Pancreas (tissue), 10 donors: ENCODE measurements around the gene CELF1. TPM values are rescaled to one million over a fixed set of nuclear protein-coding genes. Genes with fewer than 3 reads are reported as not detected.
A peak's percentile ranks its signal among the peaks of the same experiment; 100 is the strongest.

Source experiments
- ATAC-seq, 4 donors: fragments of 200-7000 bp; cut with Tn5 transposase; one replicate each; pipeline versions ENCODE4 v1.8.0 to v1.9.1; 2020; ENCODE audit warnings: mild to moderate bottlenecking in 4 of 4, moderate library complexity in 4 of 4
- DNase-seq, 6 donors: peaks; one replicate each; pipeline ENCODE4 v3.0.0-alpha.2; 2020
- FAIRE-seq: peaks from 2 replicates; lab custom pipeline; 2012; peaks lifted over from hg19 to GRCh38; lab: Jason Lieb, UNC
- H3K27ac ChIP-seq, 4 donors: fragments of 200-600 bp; sonication (generic); 1 replicate in 3 of 4; 2 replicates in 1 of 4; pipeline versions ENCODE4 v1.5.0 to v1.8.0; 2020
- H3K27me3 ChIP-seq, 4 donors: fragments of 200-600 bp; one replicate each; pipeline ENCODE4 v1.8.0; 2021
- H3K36me3 ChIP-seq, 3 donors: fragments of 200-600 bp; sonication (generic) in 1 of 3; one replicate each; pipeline versions ENCODE4 v1.5.0 to v1.8.0; 2020 to 2021
- H3K4me1 ChIP-seq, 3 donors: fragments of 200-600 bp; one replicate each; pipeline ENCODE4 v1.8.0; 2021
- H3K4me3 ChIP-seq, 4 donors: fragments of 200-600 bp; sonication (generic) in 2 of 4; one replicate each; pipeline versions ENCODE4 v1.5.0 to v1.8.0; 2020 to 2021
- H3K9me3 ChIP-seq, 4 donors: fragments of 200-600 bp; one replicate each; pipeline ENCODE4 v1.8.0; 2021
- WGBS, 2 donors: extraction: QIAGEN DNeasy Blood & Tissue Kit; methylation state at CpG; one replicate each; pipeline ENCODE4 v1.1.7; 2013; 5-methylcytosine and 5-hydroxymethylcytosine counted together
- intact Hi-C, 3 donors: fragments of 100-400 bp; cut with DNase I; formaldehyde crosslinking; loops; one replicate each; pipeline versions ENCODE4 v1.11.1 to v1.14.2; 2022
- polyA plus RNA-seq, 2 donors: library from polyadenylated mRNA; stranded (reverse); fragments of 200-250 nt; gene quantifications; one replicate each; pipeline ENCODE4 v1.2.3, GENCODE V29; 2013
- total RNA-seq, 6 donors: library from RNA; stranded (reverse); fragmentation: NEBNext Ultra II Directional in 4 of 6; extraction: Animal tissue kit (Norgen Biotek cat#: 25700) in 4 of 6; gene quantifications; one replicate each; pipeline versions ENCODE4 v1.2.1 to v1.2.4, GENCODE V29; 2021 to 2023
- TF ChIP-seq, protein P1 (sequence below), 4 donors: fragments of 200-600 bp; sonication (generic) in 3 of 4; IDR thresholded peaks; one replicate each; pipeline versions ENCODE4 v1.5.0 to v1.8.0; 2021; ENCODE audit warnings: antibody characterized with exemption in 4 of 4
- donor health status: healthy with polysubstance abuse.
- donor health status: DM: no; HTN: no; CAD: no; lungs with moderate emphysema.
- donor health status: DM: no; HTN: no; CAD: no.
- donor health status: control.
- donor health status: control.
- donor health status: Bipolar disorder and iron deficiency.
- donor health status: DM: yes; HTN: yes; CAD: no.
- donor health status: DM: no; HTN: no; CAD: no.
- donor health status: DM: no; HTN: no; CAD: no.
- donor health status: DM: yes; HTN: yes; CAD: no.

Gene CELF1
- total and polyA plus RNA-seq, 8 donors = 20.0 to 56.3 (median 35.9) TPM

DNA sequence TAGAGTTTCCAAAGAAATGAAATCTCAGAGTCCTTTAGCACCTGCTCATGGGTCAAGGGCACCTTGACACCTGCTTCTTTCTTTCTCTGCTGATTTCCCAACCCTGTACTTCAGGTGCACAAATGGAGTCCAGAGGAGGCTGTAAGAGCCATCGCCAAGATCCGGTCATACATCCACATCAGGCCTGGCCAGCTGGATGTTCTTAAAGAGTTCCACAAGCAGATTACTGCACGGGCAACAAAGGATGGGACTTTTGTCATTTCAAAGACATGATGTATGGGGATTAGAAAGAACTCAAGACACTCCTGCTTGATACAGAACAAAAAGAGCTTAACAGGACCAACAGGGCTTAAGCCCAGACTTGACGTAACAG is 18.4 kb upstream of the CELF1 start:
- ATAC-seq (no peak), FAIRE-seq (no peak), DNase-seq (no peak)
- TF ChIP-seq, protein P1, sequence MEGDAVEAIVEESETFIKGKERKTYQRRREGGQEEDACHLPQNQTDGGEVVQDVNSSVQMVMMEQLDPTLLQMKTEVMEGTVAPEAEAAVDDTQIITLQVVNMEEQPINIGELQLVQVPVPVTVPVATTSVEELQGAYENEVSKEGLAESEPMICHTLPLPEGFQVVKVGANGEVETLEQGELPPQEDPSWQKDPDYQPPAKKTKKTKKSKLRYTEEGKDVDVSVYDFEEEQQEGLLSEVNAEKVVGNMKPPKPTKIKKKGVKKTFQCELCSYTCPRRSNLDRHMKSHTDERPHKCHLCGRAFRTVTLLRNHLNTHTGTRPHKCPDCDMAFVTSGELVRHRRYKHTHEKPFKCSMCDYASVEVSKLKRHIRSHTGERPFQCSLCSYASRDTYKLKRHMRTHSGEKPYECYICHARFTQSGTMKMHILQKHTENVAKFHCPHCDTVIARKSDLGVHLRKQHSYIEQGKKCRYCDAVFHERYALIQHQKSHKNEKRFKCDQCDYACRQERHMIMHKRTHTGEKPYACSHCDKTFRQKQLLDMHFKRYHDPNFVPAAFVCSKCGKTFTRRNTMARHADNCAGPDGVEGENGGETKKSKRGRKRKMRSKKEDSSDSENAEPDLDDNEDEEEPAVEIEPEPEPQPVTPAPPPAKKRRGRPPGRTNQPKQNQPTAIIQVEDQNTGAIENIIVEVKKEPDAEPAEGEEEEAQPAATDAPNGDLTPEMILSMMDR (IDR thresholded peaks at IDR 0.05) = no peak
- no peaks in the 10 kb centered on the region for H3K9me3 ChIP-seq
- H3K4me3 ChIP-seq = no peak overlapping the region
- H3K36me3 ChIP-seq = peaks cover 0 to 27% (median 4%) of the 10 kb centered on the region in 3 donors
- H3K27me3 ChIP-seq = no peaks in the 10 kb centered on the region
- intact Hi-C loops = no loop called here
- WGBS, 2 donors = 83 to 86% methylated on average over 4 of the region's 4 CpGs
- no peak overlapping the region for H3K27ac ChIP-seq
- H3K4me1 ChIP-seq = peaks cover 0 to 7% (median 4%) of the 10 kb centered on the region in 3 donors

DNA sequence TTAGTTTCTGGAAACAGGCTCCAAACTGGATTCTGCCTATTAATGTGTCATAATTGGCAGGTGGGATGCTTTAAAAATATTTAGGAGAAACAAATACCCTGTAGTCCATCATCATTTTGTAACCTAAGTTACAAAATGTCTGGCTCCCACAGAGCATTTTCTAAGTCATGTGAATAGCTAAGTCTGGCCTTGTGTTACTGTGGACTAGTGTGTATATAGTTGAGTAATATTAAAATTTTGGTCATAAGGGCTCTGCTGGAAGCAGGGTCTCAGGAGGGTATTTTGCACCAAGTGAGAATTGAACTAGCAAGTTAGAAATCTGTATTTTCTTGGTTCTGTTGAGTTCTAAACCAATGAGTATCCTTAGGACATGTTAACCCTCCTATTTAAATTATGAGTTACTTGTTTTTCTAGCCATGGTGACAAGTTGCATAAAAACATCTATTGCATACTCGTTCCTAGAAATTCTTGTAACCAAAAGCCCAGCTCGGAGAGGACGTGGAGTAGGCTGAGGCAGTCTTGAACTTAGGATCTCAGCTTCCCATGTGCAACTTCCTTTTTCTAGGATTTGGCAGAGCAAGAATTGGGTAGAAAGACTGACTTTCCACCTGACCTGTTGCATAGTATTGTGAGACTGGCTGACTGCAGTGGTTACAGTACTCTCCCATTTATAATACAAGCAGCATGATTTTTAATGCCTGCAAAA is 17.9 kb upstream of the CELF1 start:
- DNase-seq (no peak), FAIRE-seq (no peak), ATAC-seq (no peak)
- intact Hi-C loops = no loop called here
- 87 to 90% methylated on average over 3 of the region's 3 CpGs for WGBS, 2 donors
- Histone ChIP-seq H3K27ac (no peak overlapping the region), H3K27me3 (no peaks in the 10 kb centered on the region), H3K36me3 (peaks cover 0 to 27% (median 4%) of the 10 kb centered on the region in 3 donors), H3K4me1 (peaks cover 0 to 9% (median 5%) of the 10 kb centered on the region in 3 donors), H3K9me3 (no peaks in the 10 kb centered on the region), H3K4me3 (no peak overlapping the region)
- TF ChIP-seq, protein P1 (IDR thresholded peaks at IDR 0.05) = no peak

DNA sequence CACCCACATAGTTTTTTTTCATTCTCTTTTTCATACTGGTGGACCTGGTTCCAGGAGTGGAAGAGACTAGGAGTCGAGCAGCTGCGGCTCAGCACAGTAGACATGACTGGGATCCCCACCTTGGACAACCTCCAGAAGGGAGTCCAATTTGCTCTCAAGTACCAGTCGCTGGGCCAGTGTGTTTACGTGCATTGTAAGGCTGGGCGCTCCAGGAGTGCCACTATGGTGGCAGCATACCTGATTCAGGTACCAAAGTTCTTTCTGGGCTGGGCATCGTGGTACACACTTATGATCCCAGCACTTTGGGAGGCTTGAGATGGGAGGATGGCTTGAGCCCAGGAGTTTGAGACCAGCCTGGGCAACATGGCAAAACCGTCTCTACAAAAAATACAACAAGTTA is 16.7 kb upstream of the CELF1 start:
- ATAC-seq (no peak), DNase-seq (peak in 1 of 6 donors; percentile 19), FAIRE-seq (no peak)
- TF ChIP-seq, protein P1 (IDR thresholded peaks at IDR 0.05) = no peak
- intact Hi-C loops = no loop called here
- peaks cover 0 to 26% (median 4%) of the 10 kb centered on the region in 3 donors for H3K36me3 ChIP-seq
- no peaks in the 10 kb centered on the region for H3K27me3 ChIP-seq
- no peak overlapping the region for H3K27ac ChIP-seq
- peaks cover 0 to 9% (median 5%) of the 10 kb centered on the region in 3 donors for H3K4me1 ChIP-seq
- H3K9me3 ChIP-seq = no peaks in the 10 kb centered on the region
- H3K4me3 ChIP-seq = no peak overlapping the region
- 97 to 99% methylated on average over 7 of the region's 7 CpGs for WGBS, 2 donors

DNA sequence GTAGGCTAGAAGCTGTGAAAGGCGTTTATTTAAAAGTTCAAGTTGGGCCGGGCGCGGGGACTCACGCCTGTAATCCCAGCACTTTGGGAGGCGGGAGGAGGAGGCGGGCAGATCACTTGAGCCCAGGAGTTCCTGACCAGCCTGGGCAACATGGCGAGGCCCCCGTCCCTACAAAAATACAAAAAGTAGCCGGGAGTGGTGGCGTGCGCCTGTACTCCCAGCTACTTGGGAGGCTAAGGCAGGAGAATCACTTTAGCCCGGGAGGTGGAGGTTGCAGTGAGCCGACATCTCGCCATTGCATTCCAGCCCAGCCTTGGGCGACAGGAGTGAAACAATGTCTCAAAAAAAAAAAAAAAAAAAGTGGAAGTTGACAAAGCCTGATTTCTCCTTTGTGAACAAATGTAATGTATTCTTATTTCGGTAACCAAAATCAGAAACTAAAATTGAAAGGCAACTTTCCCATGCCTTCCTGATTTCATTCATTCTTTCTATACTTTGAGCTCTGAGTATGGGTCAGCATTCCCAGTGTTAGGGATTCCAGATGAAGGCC is 13.3 kb upstream of the CELF1 start:
- 21 to 22% methylated on average over 17 of the region's 17 CpGs for WGBS, 2 donors
- Histone ChIP-seq H3K36me3 (peaks cover 0 to 4% (median under 1%) of the 10 kb centered on the region in 3 donors), H3K27ac (peak overlapping the region; percentile 44 to 62 (median 52)), H3K4me1 (peaks cover 0 to 9% (median 5%) of the 10 kb centered on the region in 3 donors), H3K9me3 (no peaks in the 10 kb centered on the region), H3K4me3 (peak overlapping the region; percentile 79 to 96 (median 90)), H3K27me3 (no peaks in the 10 kb centered on the region)
- DNase-seq (no peak), ATAC-seq (peak; percentile 22 to 46 (median 36)), FAIRE-seq (no peak)
- intact Hi-C loops = no loop called here
- TF ChIP-seq, protein P1 (IDR thresholded peaks at IDR 0.05) = no peak
